WTC11 (cell line): Measurements from ENCODE around the gene ADD1. TPM values are rescaled to one million over a fixed set of nuclear protein-coding genes. Genes with fewer than 3 reads are reported as not detected.

Experiments
- ATAC-seq: fragments of 200-7000 bp; cut with Tn5 transposase; 2 replicates; pipeline ENCODE4 v1.10.0; 2021; ENCODE audit warnings: mild to moderate bottlenecking, moderate library complexity
- CTCF ChIA-PET: fragments of 300-600 bp; sonication (Branson Sonifier 250); formaldehyde crosslinking; loops from one replicate; lab custom pipeline; 2021; ENCODE audit warnings: antibody characterized with exemption; lab: Charles Lee
- POLR2A ChIA-PET: fragments of 350-600 bp; sonication (Branson Sonifier 250); formaldehyde crosslinking; loops from one replicate; lab custom pipeline; 2021; ENCODE audit warnings: antibody characterized with exemption; lab: Charles Lee
- DNase-seq: peaks from one replicate; pipeline ENCODE4 v3.0.0; 2021; ENCODE audit warnings: low spot score
- H3K27ac Mint-ChIP-seq: 2 replicates; pipeline ENCODE4 v1.8.0; 2021; ENCODE audit warnings: mixed read lengths
- H3K27me3 Mint-ChIP-seq: 2 replicates; pipeline ENCODE4 v1.8.0; 2021; ENCODE audit warnings: low read depth, mild to moderate bottlenecking, moderate library complexity, mixed read lengths
- H3K36me3 Mint-ChIP-seq: 2 replicates; pipeline ENCODE4 v1.8.0; 2021; ENCODE audit warnings: mixed read lengths
- H3K4me1 Mint-ChIP-seq: 2 replicates; pipeline ENCODE4 v1.8.0; 2022; ENCODE audit warnings: mixed read lengths
- H3K4me3 Mint-ChIP-seq: 2 replicates; pipeline ENCODE4 v1.8.0; 2021; ENCODE audit warnings: mild to moderate bottlenecking, moderate library complexity, mixed read lengths
- H3K9me3 Mint-ChIP-seq: 2 replicates; pipeline ENCODE4 v1.8.0; 2021; ENCODE audit warnings: mixed read lengths
- AFF4 ChIP-seq: sonication (generic); formaldehyde crosslinking; IDR thresholded peaks from 2 replicates; pipeline ENCODE4 v1.8.1; 2023; ENCODE audit warnings: mild to moderate bottlenecking, missing genetic modification reagents, borderline replicate concordance
- ARID4B ChIP-seq: sonication (generic); formaldehyde crosslinking; IDR thresholded peaks from 2 replicates; pipeline ENCODE4 v1.8.0; 2023; ENCODE audit warnings: missing genetic modification reagents, mild to moderate bottlenecking, borderline replicate concordance
- FOXP1 ChIP-seq: sonication (generic); formaldehyde crosslinking; IDR thresholded peaks from 2 replicates; pipeline ENCODE4 v1.8.0; 2022; ENCODE audit warnings: missing genetic modification reagents, mild to moderate bottlenecking, moderate library complexity, borderline replicate concordance
- MYBL2 ChIP-seq: sonication (generic); formaldehyde crosslinking; IDR thresholded peaks from 2 replicates; pipeline ENCODE4 v1.8.1; 2023; ENCODE audit warnings: mild to moderate bottlenecking, moderate library complexity, missing genetic modification reagents
- SMAD3 ChIP-seq: sonication (generic); formaldehyde crosslinking; IDR thresholded peaks from 2 replicates; pipeline ENCODE4 v1.8.0; 2022; ENCODE audit warnings: missing genetic modification reagents, mild to moderate bottlenecking, borderline replicate concordance
- SMAD4 ChIP-seq: sonication (generic); formaldehyde crosslinking; IDR thresholded peaks from 2 replicates; pipeline ENCODE4 v1.8.0; 2022; ENCODE audit warnings: mild to moderate bottlenecking, missing genetic modification reagents
- TP53 ChIP-seq: sonication (generic); formaldehyde crosslinking; IDR thresholded peaks from 2 replicates; pipeline ENCODE4 v1.8.1; 2023; ENCODE audit warnings: mild to moderate bottlenecking, missing genetic modification reagents
- ZBTB21 ChIP-seq: sonication (generic); formaldehyde crosslinking; IDR thresholded peaks from 2 replicates; pipeline ENCODE4 v1.8.1; 2023; ENCODE audit warnings: mild to moderate bottlenecking, missing genetic modification reagents, borderline replicate concordance
- ZNF121 ChIP-seq: sonication (generic); formaldehyde crosslinking; IDR thresholded peaks from 2 replicates; pipeline ENCODE4 v1.8.0; 2023; ENCODE audit warnings: missing genetic modification reagents
- ZNF416 ChIP-seq: fragments of 250-450 bp; sonication (Bioruptor Pico); IDR thresholded peaks from 2 replicates; pipeline ENCODE4 v1.9.0; 2021; ENCODE audit warnings: mild to moderate bottlenecking, inconsistent platforms
- ZNF425 ChIP-seq: fragments of 250-450 bp; sonication (Bioruptor Pico); conservative IDR thresholded peaks from 2 replicates; pipeline ENCODE4 v1.9.0; 2021; ENCODE audit warnings: mild to moderate bottlenecking
- ZSCAN18 ChIP-seq: fragments of 250-450 bp; sonication (Bioruptor Pico); IDR thresholded peaks from 2 replicates; pipeline ENCODE4 v2.1.2; 2022; ENCODE audit warnings: mild to moderate bottlenecking, moderate library complexity
- total RNA-seq: library from RNA; stranded (reverse); gene quantifications from 3 replicates; pipeline ENCODE4 v1.2.3, GENCODE V29; 2021
- TF ChIP-seq, protein P1 (sequence below): sonication (generic); formaldehyde crosslinking; IDR thresholded peaks from 2 replicates; pipeline ENCODE4 v1.8.1; 2023; ENCODE audit warnings: mild to moderate bottlenecking, missing genetic modification reagents, moderate library complexity
- TF ChIP-seq, protein P2 (sequence below): sonication (generic); formaldehyde crosslinking; IDR thresholded peaks from 2 replicates; pipeline ENCODE4 v1.8.0; 2022; ENCODE audit warnings: mild to moderate bottlenecking, missing genetic modification reagents

The ADD1 gene
- total RNA-seq, 1 experiment from 2014 or later, result 178 TPM

DNA sequence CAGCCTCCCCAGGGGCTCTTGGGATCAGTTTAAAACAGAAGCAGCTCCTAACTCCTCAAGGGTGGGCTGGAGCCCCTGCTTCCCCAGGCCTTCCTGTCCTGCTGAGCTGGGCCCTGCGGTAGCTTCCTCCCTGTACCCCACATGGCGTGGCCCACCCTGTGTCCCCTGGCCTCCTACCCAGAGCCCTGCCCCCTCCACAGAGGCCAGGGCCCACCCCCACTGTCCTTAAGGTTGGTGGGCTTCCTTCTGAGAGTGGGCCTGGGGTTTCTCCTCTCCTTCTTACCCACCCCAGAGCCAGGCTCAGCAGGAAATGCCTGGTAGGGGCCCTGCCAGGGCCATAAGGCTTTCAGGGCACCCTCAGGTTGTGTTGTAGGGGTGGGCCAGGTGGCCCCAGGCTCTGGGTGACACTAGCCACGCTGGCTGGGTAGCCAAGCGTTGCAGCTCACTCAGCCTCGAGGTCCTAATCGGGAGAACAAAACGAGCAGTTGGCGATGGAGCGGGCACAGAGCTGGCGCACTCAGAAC lies 39.1 kb upstream of the ADD1 start:
- no peaks in the 10 kb centered on the region; the same call in 1 of the 2 replicates for H3K27me3 Mint-ChIP-seq
- TF ChIP-seq ZNF425 (CRISPR knock-in tag), result no peak
- H3K36me3 Mint-ChIP-seq, result no peaks in the 10 kb centered on the region
- peaks cover 10% of the 10 kb centered on the region for H3K4me1 Mint-ChIP-seq
- POLR2A ChIA-PET, result no interaction called here
- H3K9me3 Mint-ChIP-seq, result no peaks in the 10 kb centered on the region
- H3K4me3 Mint-ChIP-seq, result no peak overlapping the region
- H3K27ac Mint-ChIP-seq, result peak overlapping the region; percentile 36; the same call in 1 of the 2 replicates
- DNase-seq (no peak), ATAC-seq (no peak)
- CTCF ChIA-PET, result interaction anchor here (1.7 kb wide), 1 partner anchor 41 kb away, joined by 5 read pairs; no protein-coding TSS in a partner anchor

- H3K36me3 Mint-ChIP-seq, result no peaks in the 10 kb centered on the region
- H3K27me3 Mint-ChIP-seq, result no peaks in the 10 kb centered on the region; the same call in 1 of the 2 replicates
- H3K4me3 Mint-ChIP-seq, result no peak overlapping the region
- H3K9me3 Mint-ChIP-seq, result no peaks in the 10 kb centered on the region
- ChIA-PET POLR2A (no interaction called here), CTCF (interaction anchor here (1.7 kb wide), 1 partner anchor 41 kb away, joined by 5 read pairs; no protein-coding TSS in a partner anchor)
- ATAC-seq, result no peak
- TF ChIP-seq SMAD4 (CRISPR knock-in tag) (no peak), ZNF416 (CRISPR knock-in tag) (no peak), ZBTB21 (CRISPR knock-in tag) (no peak), TP53 (CRISPR knock-in tag) (no peak), FOXP1 (no peak), ZNF121 (CRISPR knock-in tag) (no peak), SMAD3 (no peak), MYBL2 (CRISPR knock-in tag) (no peak), AFF4 (CRISPR knock-in tag) (no peak), ZSCAN18 (CRISPR knock-in tag) (no peak), ARID4B (no peak)
- TF ChIP-seq, protein P1, sequence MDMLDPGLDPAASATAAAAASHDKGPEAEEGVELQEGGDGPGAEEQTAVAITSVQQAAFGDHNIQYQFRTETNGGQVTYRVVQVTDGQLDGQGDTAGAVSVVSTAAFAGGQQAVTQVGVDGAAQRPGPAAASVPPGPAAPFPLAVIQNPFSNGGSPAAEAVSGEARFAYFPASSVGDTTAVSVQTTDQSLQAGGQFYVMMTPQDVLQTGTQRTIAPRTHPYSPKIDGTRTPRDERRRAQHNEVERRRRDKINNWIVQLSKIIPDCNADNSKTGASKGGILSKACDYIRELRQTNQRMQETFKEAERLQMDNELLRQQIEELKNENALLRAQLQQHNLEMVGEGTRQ, result no peak
- TF ChIP-seq, protein P2, sequence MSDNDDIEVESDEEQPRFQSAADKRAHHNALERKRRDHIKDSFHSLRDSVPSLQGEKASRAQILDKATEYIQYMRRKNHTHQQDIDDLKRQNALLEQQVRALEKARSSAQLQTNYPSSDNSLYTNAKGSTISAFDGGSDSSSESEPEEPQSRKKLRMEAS, result no peak
- TF ChIP-seq, all 79 proteins: peak for 0
- Mint-ChIP-seq H3K4me1 (peaks cover 10% of the 10 kb centered on the region), H3K27ac (no peak overlapping the region; the same call in 1 of the 2 replicates)
- no peak for DNase-seq
Measured at GRCh38 chr4:2804973-2805501, 38.6 kb upstream of the ADD1 start.
